Measurements from ENCODE around the gene OVAAL.

Gene OVAAL

GRCh38 chr1:180528868-180529470 is 29.8 kb upstream of the OVAAL start (continued):
- TF ChIP-seq TSHZ2 (CRISPR knock-in tag; IDR thresholded peaks at IDR 0.05) = no peak
- no peak for TF ChIP-seq RARB (CRISPR knock-in tag; IDR thresholded peaks at IDR 0.05)
- TF ChIP-seq ARNTL (CRISPR knock-in tag; IDR thresholded peaks at IDR 0.05; ENCODE audit: borderline replicate concordance, low read depth) = no peak

GRCh38 chr1:180530501-180530900 is 28.3 kb upstream of the OVAAL start:
- peak; percentile 13; the same call in 1 of the 3 replicates for ATAC-seq
- TF ChIP-seq PATZ1 (CRISPR knock-in tag; IDR thresholded peaks at IDR 0.05; ENCODE audit: borderline replicate concordance) = no peak
- no peak for TF ChIP-seq ESRRG (CRISPR knock-in tag; IDR thresholded peaks at IDR 0.05)

- no peak for ATAC-seq
- TF ChIP-seq PATZ1 (CRISPR knock-in tag; IDR thresholded peaks at IDR 0.05; ENCODE audit: borderline replicate concordance) = no peak
- TF ChIP-seq ESRRG (CRISPR knock-in tag; IDR thresholded peaks at IDR 0.05) = no peak
- TF ChIP-seq SNAI2 (CRISPR knock-in tag; IDR thresholded peaks at IDR 0.05) = no peak
- no peak for TF ChIP-seq ARNTL (CRISPR knock-in tag; IDR thresholded peaks at IDR 0.05; ENCODE audit: borderline replicate concordance, low read depth)
- no peak for TF ChIP-seq ISL1 (CRISPR knock-in tag; IDR thresholded peaks at IDR 0.05)
- no peak for TF ChIP-seq ZNF70 (CRISPR knock-in tag; IDR thresholded peaks at IDR 0.05)
- TF ChIP-seq ZNF8 (CRISPR knock-in tag; IDR thresholded peaks at IDR 0.05) = no peak
- no peak for TF ChIP-seq PPARA (CRISPR knock-in tag; IDR thresholded peaks at IDR 0.05; ENCODE audit: borderline replicate concordance)
Measured at GRCh38 chr1:180532854-180533253, 25.9 kb upstream of the OVAAL start.

GRCh38 chr1:180533266-180533987 is 25.3 kb upstream of the OVAAL start:
- ATAC-seq = peak; percentile 94
- TF ChIP-seq ZNF70 (CRISPR knock-in tag; IDR thresholded peaks at IDR 0.05) (no peak), ZNF8 (CRISPR knock-in tag; IDR thresholded peaks at IDR 0.05) (no peak), OSR1 (CRISPR knock-in tag; IDR thresholded peaks at IDR 0.05) (no peak), ISL1 (CRISPR knock-in tag; IDR thresholded peaks at IDR 0.05) (no peak), ZFP30 (CRISPR knock-in tag; IDR thresholded peaks at IDR 0.05) (no peak), GLIS3 (CRISPR knock-in tag; IDR thresholded peaks at IDR 0.05) (no peak), ZC3H10 (CRISPR knock-in tag; IDR thresholded peaks at IDR 0.05) (no peak), TSHZ2 (CRISPR knock-in tag; IDR thresholded peaks at IDR 0.05) (no peak), BACH2 (CRISPR knock-in tag; IDR thresholded peaks at IDR 0.05; ENCODE audit: borderline replicate concordance) (no peak), SNAI2 (CRISPR knock-in tag; IDR thresholded peaks at IDR 0.05) (no peak), CSRNP3 (CRISPR knock-in tag; IDR thresholded peaks at IDR 0.05) (no peak), CREB5 (CRISPR knock-in tag; IDR thresholded peaks at IDR 0.05; ENCODE audit: low read depth) (no peak), POU6F1 (CRISPR knock-in tag; IDR thresholded peaks at IDR 0.05; ENCODE audit: borderline replicate concordance, low read depth) (no peak), ZNF565 (CRISPR knock-in tag; conservative IDR thresholded peaks at IDR 0.05; ENCODE audit: low read depth) (no peak), TOX (CRISPR knock-in tag; IDR thresholded peaks at IDR 0.05; ENCODE audit: borderline replicate concordance) (no peak), TCF4 (CRISPR knock-in tag; IDR thresholded peaks at IDR 0.05; ENCODE audit: borderline replicate concordance) (no peak)

All from SK-N-SH treated with all-trans-retinoic acid at 6 μM for 48 hours (cell line).